ENCODE measurements around the gene OSBPL10. TPM values are rescaled to one million over a fixed set of nuclear protein-coding genes. Genes with fewer than 3 reads are reported as not detected.
A peak's percentile ranks its signal among the peaks of the same experiment; 100 is the strongest.

The OSBPL10 gene
- total and polyA plus RNA-seq, 8 donors = 1.8 to 37.7 (median 5.9) TPM

DNA sequence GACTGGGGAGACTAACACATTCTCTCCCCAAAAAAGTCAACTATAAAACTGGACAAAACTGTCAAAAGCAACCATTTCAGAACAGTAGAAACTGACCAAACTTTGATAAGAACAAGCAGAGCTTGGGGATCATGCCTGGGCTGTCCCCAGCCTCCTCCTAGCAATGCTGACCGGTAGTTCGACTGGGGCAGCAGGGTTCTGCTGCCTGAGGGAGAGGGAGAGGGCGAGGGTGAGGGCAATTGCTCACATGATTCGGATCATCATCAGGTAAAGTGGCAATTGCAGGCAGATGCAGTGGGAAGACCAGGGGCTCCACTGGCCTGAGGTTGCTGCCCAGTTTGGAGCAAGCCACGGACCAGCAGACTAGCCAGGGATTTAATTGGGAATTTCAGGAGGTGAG, 88.6 kb downstream of the OSBPL10 start:
- Histone ChIP-seq H3K27me3 (no peaks in the 10 kb centered on the region), H3K27ac (no peak overlapping the region), H3K4me3 (no peak overlapping the region), H3K36me3 (no peaks in the 10 kb centered on the region), H3K9me3 (no peaks in the 10 kb centered on the region), H3K4me1 (peaks cover 4 to 20% (median 13%) of the 10 kb centered on the region in 4 donors)
- intact Hi-C loops (cut with DNase I; ENCODE audit: low total_unique reads) = no loop called here
- no peak for TF ChIP-seq POLR2A (IDR thresholded peaks at IDR 0.05)
- TF ChIP-seq, protein P1, sequence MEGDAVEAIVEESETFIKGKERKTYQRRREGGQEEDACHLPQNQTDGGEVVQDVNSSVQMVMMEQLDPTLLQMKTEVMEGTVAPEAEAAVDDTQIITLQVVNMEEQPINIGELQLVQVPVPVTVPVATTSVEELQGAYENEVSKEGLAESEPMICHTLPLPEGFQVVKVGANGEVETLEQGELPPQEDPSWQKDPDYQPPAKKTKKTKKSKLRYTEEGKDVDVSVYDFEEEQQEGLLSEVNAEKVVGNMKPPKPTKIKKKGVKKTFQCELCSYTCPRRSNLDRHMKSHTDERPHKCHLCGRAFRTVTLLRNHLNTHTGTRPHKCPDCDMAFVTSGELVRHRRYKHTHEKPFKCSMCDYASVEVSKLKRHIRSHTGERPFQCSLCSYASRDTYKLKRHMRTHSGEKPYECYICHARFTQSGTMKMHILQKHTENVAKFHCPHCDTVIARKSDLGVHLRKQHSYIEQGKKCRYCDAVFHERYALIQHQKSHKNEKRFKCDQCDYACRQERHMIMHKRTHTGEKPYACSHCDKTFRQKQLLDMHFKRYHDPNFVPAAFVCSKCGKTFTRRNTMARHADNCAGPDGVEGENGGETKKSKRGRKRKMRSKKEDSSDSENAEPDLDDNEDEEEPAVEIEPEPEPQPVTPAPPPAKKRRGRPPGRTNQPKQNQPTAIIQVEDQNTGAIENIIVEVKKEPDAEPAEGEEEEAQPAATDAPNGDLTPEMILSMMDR (IDR thresholded peaks at IDR 0.05) = no peak
- no peak for TF ChIP-seq POLR2AphosphoS5 (IDR thresholded peaks at IDR 0.05)
- TF ChIP-seq EP300 (IDR thresholded peaks at IDR 0.05) = no peak
- 75 to 90% (median 80%) methylated on average over 5 of the region's 5 CpGs for WGBS, 5 donors
- DNase-seq = no peak

DNA sequence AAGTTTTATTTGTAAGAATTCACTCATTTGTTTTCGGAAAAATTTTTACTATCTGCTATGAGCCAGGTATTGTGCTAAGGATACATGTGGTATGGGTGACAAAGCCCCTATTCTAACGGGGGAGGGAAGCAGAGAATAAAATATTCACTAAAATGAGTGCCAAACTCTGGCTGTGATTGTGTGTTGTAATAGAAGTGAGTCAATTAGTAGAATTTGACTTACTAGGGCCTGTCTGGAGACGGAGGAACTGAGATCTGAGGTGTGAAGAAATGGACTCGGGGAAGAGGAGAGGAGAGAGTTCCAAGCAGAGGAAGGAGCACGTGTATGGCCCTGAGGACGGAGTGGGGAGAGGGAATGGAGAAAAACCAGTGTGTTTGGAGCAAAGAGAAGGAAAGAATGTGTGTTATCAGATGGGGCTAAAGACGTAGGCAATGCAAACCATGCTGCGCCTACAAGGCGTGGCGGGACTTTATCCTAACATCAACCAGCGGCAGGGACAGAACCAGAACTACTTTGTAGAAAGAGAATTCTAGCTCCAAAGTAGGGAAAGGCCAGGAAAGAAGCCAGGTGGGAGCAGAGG, 89.1 kb downstream of the OSBPL10 start:
- intact Hi-C loops (cut with DNase I; ENCODE audit: low total_unique reads) = no loop called here
- DNase-seq = peak; percentile 38 to 71
- WGBS, 5 donors = 43 to 64% (median 54%) methylated on average over 11 of the region's 11 CpGs

DNA sequence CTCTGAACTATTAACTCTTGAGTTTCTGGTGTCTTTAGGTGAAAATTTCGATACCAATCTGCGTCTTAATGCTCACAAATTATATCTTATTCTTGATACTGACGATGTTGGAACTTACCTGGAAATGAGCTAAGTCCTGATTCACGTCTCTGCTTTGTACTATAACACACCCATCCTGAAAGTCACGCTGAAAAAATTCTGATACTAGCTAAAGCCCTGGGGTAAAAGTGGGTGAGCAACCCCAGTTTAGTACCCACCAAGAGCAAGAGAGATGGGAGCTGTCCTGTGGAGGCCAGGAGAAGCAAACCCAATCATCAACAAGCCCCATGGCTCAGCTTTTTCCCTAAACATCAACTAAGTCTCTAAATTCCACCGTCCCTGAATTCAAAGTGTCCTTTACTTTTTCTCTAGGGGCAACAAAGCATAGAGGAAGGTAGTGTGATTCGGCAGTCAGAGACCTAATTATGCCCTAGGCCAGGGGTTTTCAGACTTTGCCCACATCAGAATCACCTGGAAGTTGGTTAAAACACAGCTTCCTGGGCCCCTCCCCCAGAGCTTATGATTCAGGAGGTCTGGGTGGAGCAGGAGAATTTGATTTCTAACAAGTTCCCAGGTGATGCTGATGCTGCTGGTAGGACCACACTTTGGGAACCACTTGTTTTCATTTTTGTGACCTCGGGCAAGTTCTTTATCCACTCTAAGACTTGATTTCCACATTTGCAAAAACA, 90.2 kb downstream of the OSBPL10 start:
- DNase-seq = no peak
- WGBS, 5 donors = 92 to 93% (median 93%) methylated on average over 8 of the region's 8 CpGs
- H3K36me3 ChIP-seq = no peaks in the 10 kb centered on the region
- no peaks in the 10 kb centered on the region for H3K27me3 ChIP-seq
- no peaks in the 10 kb centered on the region for H3K9me3 ChIP-seq
- H3K4me3 ChIP-seq = no peak overlapping the region
- H3K4me1 ChIP-seq = peaks cover 4 to 20% (median 13%) of the 10 kb centered on the region in 4 donors
- intact Hi-C loops (cut with DNase I; ENCODE audit: low total_unique reads) = no loop called here
- H3K27ac ChIP-seq = no peak overlapping the region
- no peak for TF ChIP-seq POLR2AphosphoS5 (IDR thresholded peaks at IDR 0.05)
- no peak for TF ChIP-seq EP300 (IDR thresholded peaks at IDR 0.05)
- TF ChIP-seq, protein P1 (IDR thresholded peaks at IDR 0.05) = no peak
- no peak for TF ChIP-seq POLR2A (IDR thresholded peaks at IDR 0.05)

More for the DNA sequence above, 89.1 kb downstream of the OSBPL10 start:
- Histone ChIP-seq H3K9me3 (no peaks in the 10 kb centered on the region), H3K36me3 (no peaks in the 10 kb centered on the region), H3K27me3 (no peaks in the 10 kb centered on the region), H3K4me1 (peaks cover 4 to 20% (median 13%) of the 10 kb centered on the region in 4 donors), H3K4me3 (no peak overlapping the region), H3K27ac (no peak overlapping the region)
- peak in 1 of 3 donors; percentile 15 for TF ChIP-seq POLR2AphosphoS5 (IDR thresholded peaks at IDR 0.05)
- no peak for TF ChIP-seq POLR2A (IDR thresholded peaks at IDR 0.05)
- TF ChIP-seq, protein P1 (IDR thresholded peaks at IDR 0.05) = peak in 1 of 7 experiments; percentile 5

DNA sequence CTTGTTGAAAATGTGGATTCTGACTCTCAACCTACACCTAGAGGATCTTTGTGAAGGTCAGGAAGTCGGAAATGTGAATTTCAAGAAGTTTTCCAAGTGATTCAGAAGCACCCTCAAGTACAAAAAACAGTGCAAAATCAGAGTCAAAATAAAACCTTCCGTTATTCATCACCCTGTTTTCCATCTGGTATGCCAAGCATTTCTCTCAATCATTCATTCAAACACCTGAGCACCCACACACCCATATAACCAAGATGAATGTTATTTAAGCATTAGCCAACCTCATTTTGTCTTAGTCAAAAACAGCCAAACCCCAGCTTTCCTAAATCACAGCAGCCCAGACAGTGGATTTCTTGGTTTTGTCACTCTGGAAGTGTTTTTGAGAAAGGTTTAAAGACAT, 91.1 kb downstream of the OSBPL10 start:
- Histone ChIP-seq H3K4me1 (peaks cover 4 to 20% (median 13%) of the 10 kb centered on the region in 4 donors), H3K27ac (no peak overlapping the region), H3K9me3 (no peaks in the 10 kb centered on the region), H3K4me3 (no peak overlapping the region), H3K27me3 (no peaks in the 10 kb centered on the region), H3K36me3 (no peaks in the 10 kb centered on the region)
- 90 to 95% (median 93%) methylated on average over 2 of the region's 2 CpGs for WGBS, 5 donors
- intact Hi-C loops (cut with DNase I; ENCODE audit: low total_unique reads) = no loop called here
- TF ChIP-seq, protein P1 (IDR thresholded peaks at IDR 0.05) = no peak
- TF ChIP-seq EP300 (IDR thresholded peaks at IDR 0.05) (no peak), POLR2A (IDR thresholded peaks at IDR 0.05) (no peak), POLR2AphosphoS5 (IDR thresholded peaks at IDR 0.05) (no peak)
- DNase-seq = no peak

Data from stomach (tissue), 9 donors.